Measurements from ENCODE around the gene KIF18A.

DNA sequence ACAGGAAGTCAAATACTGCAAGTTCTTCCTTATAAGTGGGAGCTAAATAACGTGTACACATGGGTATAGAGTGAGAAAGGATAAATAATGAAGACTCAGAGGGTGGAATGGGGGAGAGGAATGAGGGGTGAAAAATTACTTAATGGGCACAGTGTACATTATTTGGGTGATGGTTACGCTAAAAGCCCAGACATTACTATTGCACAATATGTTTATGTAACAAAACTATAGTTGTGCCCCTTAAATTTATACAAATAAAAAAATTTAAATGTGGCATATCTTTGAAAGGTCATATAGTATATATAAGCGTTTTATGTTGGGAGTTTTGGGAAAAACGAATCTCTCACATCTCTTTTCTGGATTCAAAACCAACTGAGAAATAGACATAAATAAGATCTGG is 96.1 kb downstream of the KIF18A start:
- TF ChIP-seq CEBPB (IDR thresholded peaks at IDR 0.05; ENCODE audit: low read depth, low read length): no peak
- TF ChIP-seq SP1 (IDR thresholded peaks at IDR 0.05; ENCODE audit: low read depth, low read length): no peak
- TF ChIP-seq, protein P1, sequence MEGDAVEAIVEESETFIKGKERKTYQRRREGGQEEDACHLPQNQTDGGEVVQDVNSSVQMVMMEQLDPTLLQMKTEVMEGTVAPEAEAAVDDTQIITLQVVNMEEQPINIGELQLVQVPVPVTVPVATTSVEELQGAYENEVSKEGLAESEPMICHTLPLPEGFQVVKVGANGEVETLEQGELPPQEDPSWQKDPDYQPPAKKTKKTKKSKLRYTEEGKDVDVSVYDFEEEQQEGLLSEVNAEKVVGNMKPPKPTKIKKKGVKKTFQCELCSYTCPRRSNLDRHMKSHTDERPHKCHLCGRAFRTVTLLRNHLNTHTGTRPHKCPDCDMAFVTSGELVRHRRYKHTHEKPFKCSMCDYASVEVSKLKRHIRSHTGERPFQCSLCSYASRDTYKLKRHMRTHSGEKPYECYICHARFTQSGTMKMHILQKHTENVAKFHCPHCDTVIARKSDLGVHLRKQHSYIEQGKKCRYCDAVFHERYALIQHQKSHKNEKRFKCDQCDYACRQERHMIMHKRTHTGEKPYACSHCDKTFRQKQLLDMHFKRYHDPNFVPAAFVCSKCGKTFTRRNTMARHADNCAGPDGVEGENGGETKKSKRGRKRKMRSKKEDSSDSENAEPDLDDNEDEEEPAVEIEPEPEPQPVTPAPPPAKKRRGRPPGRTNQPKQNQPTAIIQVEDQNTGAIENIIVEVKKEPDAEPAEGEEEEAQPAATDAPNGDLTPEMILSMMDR (IDR thresholded peaks at IDR 0.05; ENCODE audit: control extremely low read depth in 1 of 3, insufficient read depth in 1 of 3, low read depth in 1 of 3, low read length in 3 of 3): no peak
